Esophagus squamous epithelium (tissue), 4 donors: ENCODE measurements around the gene HTATIP2.
A peak's percentile ranks its signal among the peaks of the same experiment; 100 is the strongest.

Experiments
- CTCF ChIP-seq, 6 experiments: fragments of 450-650 bp in 4 of 6; fragments of 200-600 bp in 2 of 6; sonication (generic) in 2 of 6; IDR thresholded peaks; one replicate each; pipeline ENCODE4 v1.5.1; 2016 to 2019; ENCODE audit warnings: antibody characterized with exemption in 6 of 6, mild to moderate bottlenecking in 4 of 6, moderate library complexity in 4 of 6
- POLR2A ChIP-seq, 4 donors: fragments of 450-650 bp; IDR thresholded peaks; one replicate each; pipeline ENCODE4 v1.6.1; 2017; ENCODE audit warnings: antibody characterized with exemption in 4 of 4, mild to moderate bottlenecking in 4 of 4, moderate library complexity in 3 of 4

GRCh38 chr11:20353829-20354434 lies 9.6 kb upstream of the HTATIP2 start:
- TF ChIP-seq CTCF (IDR thresholded peaks at IDR 0.05) (peak; percentile 44 to 77 (median 69)), POLR2A (IDR thresholded peaks at IDR 0.05) (no peak)
